Hair follicle dermal papilla cell (primary cell): ENCODE measurements around the gene NPIPB5. TPM values are rescaled to one million over a fixed set of nuclear protein-coding genes. Genes with fewer than 3 reads are reported as not detected.

Source experiments
- small RNA-seq: library from RNA; depleted of rRNA; stranded (forward); fragments of <200 nt; gene quantifications from one replicate; pipeline ENCODE3, GENCODE V24; 2012
- total RNA-seq: library from RNA; depleted of rRNA; stranded (reverse); fragments of >200 nt; gene quantifications from 2 replicates; pipeline ENCODE4 v1.2.3, GENCODE V29; 2012

NPIPB5 gene
- total RNA-seq: 129 and 157 TPM in 2 replicates

GRCh38 chr16:22510591-22510990, at the start of gene NPIPB5:
Gene NPIPB5, plus strand, starts transcription at chr16:22510891. Its CDS starts 2,911 bp downstream, at chr16:22513802.

Small RNA genes within 50 kb of the gene (small RNA-seq; reads per million reads assigned to genes)
- gene AC106788.1: not detected

Other genes starting within 250 kb of the NPIPB5 start
- gene POLR3E, start 213.5 kb upstream of the NPIPB5 start, total RNA-seq: 22.3 and 27.1 TPM in 2 replicates
- 46.0 and 56.8 TPM in 2 replicates for gene CDR2, start 136.3 kb upstream of the NPIPB5 start, total RNA-seq